H1 (cell line): ENCODE results near the gene CLIP4. TPM values are rescaled to one million over a fixed set of nuclear protein-coding genes. Genes with fewer than 3 reads are reported as not detected.

Experiments used
- CTCF ChIA-PET: fragments of 300-600 bp; sonication (Branson Sonifier 250); formaldehyde crosslinking; loops from one replicate; lab custom pipeline; 2021; ENCODE audit not compliant: partially characterized antibody; lab: Charles Lee
- POLR2A ChIA-PET: fragments of 300-600 bp; sonication (Branson Sonifier 250); formaldehyde crosslinking; loops from one replicate; lab custom pipeline; 2021; ENCODE audit warnings: inconsistent platforms; ENCODE audit not compliant: partially characterized antibody; lab: Charles Lee
- DNase-seq, 2 experiments: peaks; one replicate each; pipeline versions ENCODE4 v3.0.0 to v3.0.0-alpha.2; 2010 to 2022; ENCODE audit warnings: low spot score in 2 of 2, low read depth in 1 of 2, mixed read lengths in 1 of 2
- FAIRE-seq: peaks from 2 replicates; lab custom pipeline; 2011; peaks lifted over from hg19 to GRCh38; lab: Jason Lieb, UNC
- H2AFZ ChIP-seq: 2 replicates; pipeline ENCODE4 v1.8.1; 2012; ENCODE audit warnings: low read length, inconsistent platforms
- H2AK5ac ChIP-seq: 2 replicates; pipeline ENCODE4 v1.6.1; 2013; ENCODE audit warnings: low read depth, low read length
- H2BK120ac ChIP-seq: replicated peaks from 2 replicates; pipeline ENCODE3; 2013; ENCODE audit warnings: low read depth, low read length, inconsistent platforms
- H2BK12ac ChIP-seq: 2 replicates; pipeline ENCODE4 v1.6.1; 2013; ENCODE audit warnings: low read depth, low read length
- H2BK15ac ChIP-seq: 2 replicates; pipeline ENCODE4 v1.6.1; 2013; ENCODE audit warnings: low read length
- H2BK20ac ChIP-seq: 2 replicates; pipeline ENCODE4 v1.6.1; 2013; ENCODE audit warnings: low read length
- H2BK5ac ChIP-seq: 2 replicates; pipeline ENCODE4 v1.6.1; 2013; ENCODE audit warnings: low read depth, low read length
- H3K14ac ChIP-seq: 2 replicates; pipeline ENCODE4 v1.6.1; 2013; ENCODE audit warnings: inconsistent platforms; ENCODE audit not compliant: insufficient read length
- H3K18ac ChIP-seq: 2 replicates; pipeline ENCODE4 v1.6.1; 2013; ENCODE audit warnings: low read length; ENCODE audit errors: extremely low read depth
- H3K23ac ChIP-seq: 2 replicates; pipeline ENCODE4 v1.6.1; 2013; ENCODE audit warnings: inconsistent platforms; ENCODE audit not compliant: insufficient read length
- H3K23me2 ChIP-seq: 2 replicates; pipeline ENCODE4 v1.6.1; 2013; ENCODE audit warnings: low read depth, low read length
- H3K27ac ChIP-seq: 2 replicates; pipeline ENCODE4 v1.6.1; 2011; ENCODE audit warnings: low read depth, low read length, inconsistent platforms
- H3K27me3 ChIP-seq, 4 experiments: replicated peaks in 1 of 4; 1 replicate in 1 of 4; 2 replicates in 3 of 4; pipeline versions ENCODE4 v1.6.1 to v1.8.1; 2011 to 2013; ENCODE audit warnings: low read length in 3 of 4, mild to moderate bottlenecking in 3 of 4, inconsistent platforms in 2 of 4, mixed read lengths in 2 of 4, moderate library complexity in 1 of 4; ENCODE audit not compliant: control insufficient read depth in 3 of 4, insufficient read depth in 3 of 4; ENCODE audit errors: extremely low read depth in 1 of 4
- H3K36me3 ChIP-seq, 4 experiments: 2 replicates each; pipeline versions ENCODE4 v1.6.1 to v1.8.1; 2011 to 2013; ENCODE audit warnings: mild to moderate bottlenecking in 4 of 4, low read length in 3 of 4, moderate library complexity in 2 of 4, control low read depth in 1 of 4, inconsistent platforms in 1 of 4; ENCODE audit not compliant: insufficient read depth in 4 of 4, control insufficient read depth in 2 of 4
- H3K4ac ChIP-seq: replicated peaks from 2 replicates; pipeline ENCODE3; 2013; ENCODE audit warnings: low read length, low read depth, mixed read lengths, inconsistent platforms; ENCODE audit not compliant: insufficient read length
- H3K4me1 ChIP-seq, 4 experiments: replicated peaks in 1 of 4; 1 replicate in 1 of 4; 2 replicates in 3 of 4; pipeline versions ENCODE4 v1.6.1 to v1.8.1; 2011 to 2013; ENCODE audit warnings: low read length in 3 of 4, inconsistent platforms in 2 of 4, mixed read lengths in 1 of 4; ENCODE audit not compliant: insufficient read depth in 4 of 4, control insufficient read depth in 3 of 4
- H3K4me2 ChIP-seq, 2 experiments: 2 replicates each; pipeline versions ENCODE4 v1.6.1 to v1.8.1; 2011 to 2013; ENCODE audit warnings: low read depth in 2 of 2, low read length in 2 of 2, control low read depth in 1 of 2, inconsistent platforms in 1 of 2, mild to moderate bottlenecking in 1 of 2; ENCODE audit not compliant: insufficient read depth in 1 of 2
- H3K4me3 ChIP-seq, 4 experiments: fragments of 200-600, 300-600 bp in 1 of 4; sonication (generic), shearing (Covaris generic), sonication (Bioruptor Twin) in 1 of 4; 2 replicates each; pipeline versions ENCODE4 v1.5.1 to v1.8.1; 2011 to 2016; ENCODE audit warnings: low read length in 4 of 4, low read depth in 3 of 4, control low read depth in 2 of 4, inconsistent platforms in 2 of 4, mild to moderate bottlenecking in 2 of 4, mixed read lengths in 1 of 4, moderate library complexity in 1 of 4; ENCODE audit not compliant: insufficient read depth in 2 of 4; ENCODE audit errors: extremely low read depth in 1 of 4
- H3K56ac ChIP-seq: replicated peaks from 2 replicates; pipeline ENCODE3; 2013; ENCODE audit warnings: low read depth, mild to moderate bottlenecking, mixed read lengths, low read length, inconsistent platforms; ENCODE audit not compliant: insufficient read length
- H3K79me1 ChIP-seq: 2 replicates; pipeline ENCODE4 v1.6.1; 2013; ENCODE audit warnings: low read depth, low read length, control low read depth
- H3K79me2 ChIP-seq, 2 experiments: 2 replicates each; pipeline versions ENCODE4 v1.6.1 to v1.8.1; 2012 to 2013; ENCODE audit warnings: low read length in 2 of 2, mild to moderate bottlenecking in 2 of 2, inconsistent platforms in 1 of 2; ENCODE audit not compliant: insufficient read depth in 2 of 2, control insufficient read depth in 1 of 2
- H3K9ac ChIP-seq, 4 experiments: replicated peaks in 1 of 4; 1 replicate in 1 of 4; 2 replicates in 3 of 4; pipeline versions ENCODE4 v1.6.1 to v1.8.1; 2011 to 2013; ENCODE audit warnings: low read depth in 3 of 4, low read length in 3 of 4, control low read depth in 2 of 4, mild to moderate bottlenecking in 2 of 4, moderate library complexity in 2 of 4, inconsistent platforms in 1 of 4; ENCODE audit errors: extremely low read depth in 1 of 4
- H3K9me3 ChIP-seq, 2 experiments: 2 replicates each; pipeline versions ENCODE4 v1.6.1 to v1.8.1; 2012 to 2013; ENCODE audit warnings: mild to moderate bottlenecking in 2 of 2, moderate library complexity in 2 of 2, control low read depth in 1 of 2, inconsistent platforms in 1 of 2, low read depth in 1 of 2, low read length in 1 of 2, mixed read lengths in 1 of 2; ENCODE audit not compliant: insufficient read depth in 2 of 2
- H4K20me1 ChIP-seq, 2 experiments: replicated peaks in 1 of 2; 2 replicates each; pipeline versions ENCODE3 to v1.8.1; 2011 to 2013; ENCODE audit warnings: inconsistent platforms in 2 of 2, low read length in 2 of 2, mild to moderate bottlenecking in 1 of 2; ENCODE audit not compliant: insufficient read depth in 2 of 2, control insufficient read depth in 1 of 2
- H4K5ac ChIP-seq: 2 replicates; pipeline ENCODE4 v1.6.1; 2013; ENCODE audit warnings: low read length, low read depth, mixed read lengths, inconsistent platforms; ENCODE audit not compliant: insufficient read length
- H4K8ac ChIP-seq: 2 replicates; pipeline ENCODE4 v1.8.0; 2013; ENCODE audit warnings: mild to moderate bottlenecking, moderate library complexity, low read length, inconsistent platforms; ENCODE audit not compliant: insufficient read depth; ENCODE audit errors: extremely low read depth
- H4K91ac ChIP-seq: replicated peaks from 2 replicates; pipeline ENCODE3; 2013; ENCODE audit warnings: low read length, mixed read lengths, inconsistent platforms; ENCODE audit not compliant: insufficient read length
- CBX5 ChIP-seq: fragments of 300-800, 300-1000 bp; sonication (generic); IDR thresholded peaks from 2 replicates; pipeline ENCODE4 v1.7.1; 2016; ENCODE audit warnings: antibody characterized with exemption, low read length, low read depth
- CHD2 ChIP-seq: IDR thresholded peaks from 2 replicates; pipeline ENCODE4 v1.6.1; 2012; ENCODE audit warnings: low read length, improper control_type of control experiment
- CREB1 ChIP-seq: IDR thresholded peaks from 2 replicates; pipeline ENCODE4 v1.6.1; 2012; ENCODE audit warnings: inconsistent platforms
- EGR1 ChIP-seq: IDR thresholded peaks from 2 replicates; pipeline ENCODE4 v1.6.1; 2011; ENCODE audit warnings: low read depth, low read length, borderline replicate concordance
- HDAC6 ChIP-seq: IDR thresholded peaks from one replicate; pipeline ENCODE4 v1.7.1; 2012; ENCODE audit warnings: low read depth, mild to moderate bottlenecking, inconsistent platforms, low read length, moderate library complexity
- KDM4A ChIP-seq: IDR thresholded peaks from one replicate; pipeline ENCODE4 v1.7.1; 2012; ENCODE audit warnings: low read depth, mild to moderate bottlenecking, moderate library complexity, low read length, inconsistent platforms; ENCODE audit not compliant: severe bottlenecking
- POLR2AphosphoS5 ChIP-seq: IDR thresholded peaks from 2 replicates; pipeline ENCODE4 v1.6.1; 2011; ENCODE audit warnings: low read depth, low read length
- SAP30 ChIP-seq: fragments of 300-600 bp; sonication (generic); IDR thresholded peaks from 2 replicates; pipeline ENCODE4 v1.7.1; 2012; ENCODE audit warnings: low read length, moderate library complexity, mild to moderate bottlenecking, inconsistent platforms; ENCODE audit not compliant: insufficient read depth, insufficient replicate concordance
- SIX5 ChIP-seq: IDR thresholded peaks from 2 replicates; pipeline ENCODE4 v1.6.1; 2011; ENCODE audit warnings: mild to moderate bottlenecking, low read depth, low read length
- SP2 ChIP-seq: IDR thresholded peaks from 2 replicates; pipeline ENCODE4 v1.6.1; 2012; ENCODE audit warnings: mild to moderate bottlenecking, low read length, inconsistent platforms
- WGBS, 2 experiments: shearing (Covaris generic) in 1 of 2; methylation state at CpG; one replicate each; pipeline versions ENCODE4 v1.1.6 to v1.1.7; 2013 to 2015; ENCODE audit warnings: low lambda C conversion rate in 2 of 2, mixed read lengths in 2 of 2, inconsistent platforms in 1 of 2, low coverage in 1 of 2, missing lambda C conversion rate in 1 of 2; ENCODE audit not compliant: insufficient replicate concordance in 2 of 2, insufficient coverage in 1 of 2, insufficient read length in 1 of 2; ENCODE audit errors: extremely low coverage in 1 of 2, missing lambda C conversion rate in 1 of 2; 5-methylcytosine and 5-hydroxymethylcytosine counted together
- polyA plus RNA-seq, 7 experiments: library from polyadenylated mRNA; depleted of rRNA in 3 of 7; stranded (reverse) in 5 of 7; unstranded in 2 of 7; fragments of >200 nt in 5 of 7; fragments of 200-250 nt in 2 of 7; gene quantifications; 1 replicate in 5 of 7; 2 replicates in 1 of 7; 4 replicates in 1 of 7; pipeline versions ENCODE4 v1.2.1 to v1.2.3, GENCODE V29; 2011 to 2013; ENCODE audit warnings: missing spikeins in 2 of 7, mixed read lengths in 2 of 7
- total RNA-seq: library from RNA; stranded (reverse); fragmentation: NEBNext Ultra II Directional; extraction: Animal tissue kit (Norgen Biotek cat#: 25700); gene quantifications from 2 replicates; pipeline ENCODE4 v1.2.1, GENCODE V29; 2021
- TF ChIP-seq, protein P1 (sequence below), 3 experiments: IDR thresholded peaks; 1 replicate in 2 of 3; 2 replicates in 1 of 3; pipeline versions ENCODE4 v1.5.1 to v1.6.1; 2011; ENCODE audit warnings: low read length in 3 of 3, mild to moderate bottlenecking in 3 of 3, inconsistent platforms in 2 of 3, low read depth in 1 of 3, moderate library complexity in 1 of 3; ENCODE audit not compliant: insufficient read depth in 1 of 3; ENCODE audit errors: control extremely low read depth in 1 of 3

CLIP4 gene
- total and polyA plus RNA-seq, 2 of the 8 experiments (the other 6 are each of a cell fraction or from before 2014, with no cell fraction given), result 0.08 to 0.09 TPM

DNA sequence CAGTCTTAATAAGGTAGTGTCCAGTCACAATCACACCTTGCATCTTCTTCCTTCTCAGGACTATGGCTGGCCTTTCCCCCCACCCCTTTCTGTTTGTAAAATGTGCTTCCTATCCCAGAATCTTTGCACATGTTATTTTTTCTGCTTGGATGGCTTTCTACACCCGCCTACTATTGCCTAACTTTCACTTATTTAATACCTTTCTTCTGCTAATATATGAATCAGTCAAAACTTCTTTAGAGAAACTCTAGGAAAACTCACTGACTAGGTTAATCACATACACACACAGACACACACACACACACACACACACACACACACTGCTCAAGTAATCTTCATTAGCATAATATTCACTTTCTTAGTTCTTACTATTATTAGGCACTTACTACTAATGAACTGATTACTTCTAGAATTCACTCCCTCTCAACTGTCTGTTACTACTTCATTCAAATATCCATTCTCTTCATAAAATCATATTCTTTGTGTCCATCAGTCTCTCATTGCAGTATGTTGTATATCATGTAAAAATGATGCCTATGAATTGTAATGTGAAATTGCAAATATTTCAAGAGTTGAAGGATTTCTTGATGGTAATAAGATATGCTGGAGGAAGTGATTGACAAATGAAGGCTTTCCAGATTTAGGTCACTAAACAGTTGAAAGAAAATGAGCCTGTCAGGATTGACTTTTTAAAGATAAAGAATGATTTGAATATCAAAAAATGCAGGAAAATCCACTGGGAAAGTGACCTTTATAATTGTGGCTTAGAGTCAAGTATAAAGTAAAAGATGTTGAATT is 51.2 kb downstream of the CLIP4 start:
- Histone ChIP-seq H3K79me1 (no peaks in the 10 kb centered on the region), H4K20me1 (no peaks in the 10 kb centered on the region), H2AK5ac (no peak overlapping the region), H2BK120ac (no peak overlapping the region), H3K79me2 (no peaks in the 10 kb centered on the region), H3K18ac (no peak overlapping the region), H3K4ac (no peak overlapping the region), H3K27me3 (no peaks in the 10 kb centered on the region), H3K23ac (no peak overlapping the region), H4K5ac (no peak overlapping the region), H2BK12ac (no peak overlapping the region), H2BK15ac (no peak overlapping the region), H2BK20ac (no peak overlapping the region), H3K36me3 (no peaks in the 10 kb centered on the region), H3K9me3 (no peaks in the 10 kb centered on the region), H3K4me1 (peaks cover 0 to 3% (median 1%) of the 10 kb centered on the region in 4 experiments; a peak in 2 of 7 replicates), H3K14ac (no peak overlapping the region), H4K8ac (no peak overlapping the region), H2BK5ac (no peak overlapping the region), H3K23me2 (no peaks in the 10 kb centered on the region), H3K4me3 (no peak overlapping the region), H3K56ac (no peak overlapping the region), H3K9ac (no peak overlapping the region), H2AFZ (no peak overlapping the region), H3K4me2 (no peak overlapping the region), H3K27ac (no peak overlapping the region), H4K91ac (no peak overlapping the region)
- DNase-seq, result no peak
- ChIA-PET CTCF (no interaction called here), POLR2A (no interaction called here)
- 83% methylated on average over 1 of the region's 1 CpG; no CpG with 5 or more reads in 1 of the 2 experiments for WGBS, 2 experiments
- no peak for FAIRE-seq
- TF ChIP-seq KDM4A, result no peak
- no peak for TF ChIP-seq SIX5
- TF ChIP-seq CHD2, result no peak
- no peak for TF ChIP-seq SP2
- TF ChIP-seq EGR1, result no peak
- TF ChIP-seq HDAC6, result no peak
- TF ChIP-seq SAP30, result no peak
- TF ChIP-seq, protein P1, sequence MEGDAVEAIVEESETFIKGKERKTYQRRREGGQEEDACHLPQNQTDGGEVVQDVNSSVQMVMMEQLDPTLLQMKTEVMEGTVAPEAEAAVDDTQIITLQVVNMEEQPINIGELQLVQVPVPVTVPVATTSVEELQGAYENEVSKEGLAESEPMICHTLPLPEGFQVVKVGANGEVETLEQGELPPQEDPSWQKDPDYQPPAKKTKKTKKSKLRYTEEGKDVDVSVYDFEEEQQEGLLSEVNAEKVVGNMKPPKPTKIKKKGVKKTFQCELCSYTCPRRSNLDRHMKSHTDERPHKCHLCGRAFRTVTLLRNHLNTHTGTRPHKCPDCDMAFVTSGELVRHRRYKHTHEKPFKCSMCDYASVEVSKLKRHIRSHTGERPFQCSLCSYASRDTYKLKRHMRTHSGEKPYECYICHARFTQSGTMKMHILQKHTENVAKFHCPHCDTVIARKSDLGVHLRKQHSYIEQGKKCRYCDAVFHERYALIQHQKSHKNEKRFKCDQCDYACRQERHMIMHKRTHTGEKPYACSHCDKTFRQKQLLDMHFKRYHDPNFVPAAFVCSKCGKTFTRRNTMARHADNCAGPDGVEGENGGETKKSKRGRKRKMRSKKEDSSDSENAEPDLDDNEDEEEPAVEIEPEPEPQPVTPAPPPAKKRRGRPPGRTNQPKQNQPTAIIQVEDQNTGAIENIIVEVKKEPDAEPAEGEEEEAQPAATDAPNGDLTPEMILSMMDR (IDR thresholded peaks at IDR 0.05; ENCODE audit: control extremely low read depth in 1 of 3, insufficient read depth in 1 of 3, low read depth in 1 of 3, low read length in 3 of 3), result no peak
- TF ChIP-seq CBX5, result no peak
- no peak for TF ChIP-seq CREB1
- no peak for TF ChIP-seq POLR2AphosphoS5
